GM19397 (cell line): ENCODE measurements around the gene ZSCAN21.

ENCODE experiments used
- ATAC-seq: cut with Tn5 transposase; IDR thresholded peaks from one replicate; pipeline ENCODE4 v1.9.1; 2021; ENCODE audit warnings: mild to moderate bottlenecking, moderate library complexity; ENCODE audit not compliant: unreplicated experiment

Gene ZSCAN21

GRCh38 chr7:100024020-100024619 is 25.5 kb upstream of the ZSCAN21 start:
- ATAC-seq, result no peak

- no peak for ATAC-seq
Observed at GRCh38 chr7:100027197-100027596, 22.4 kb upstream of the ZSCAN21 start.

- ATAC-seq, result no peak
Observed at GRCh38 chr7:100029596-100029995, 20.0 kb upstream of the ZSCAN21 start.

DNA sequence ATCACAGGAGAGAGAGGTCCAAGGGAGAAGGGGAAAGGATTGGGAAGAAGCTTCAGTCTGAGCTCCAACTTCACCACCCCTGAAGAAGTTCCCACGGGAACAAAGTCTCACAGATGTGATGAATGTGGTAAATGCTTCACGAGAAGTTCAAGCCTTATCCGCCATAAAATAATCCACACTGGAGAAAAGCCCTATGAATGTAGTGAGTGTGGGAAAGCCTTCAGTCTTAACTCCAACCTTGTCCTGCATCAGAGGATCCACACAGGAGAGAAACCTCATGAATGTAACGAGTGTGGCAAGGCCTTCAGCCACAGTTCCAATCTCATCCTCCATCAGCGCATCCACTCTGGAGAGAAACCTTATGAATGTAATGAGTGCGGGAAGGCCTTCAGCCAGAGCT is 16.0 kb upstream of the ZSCAN21 start:
- no peak for ATAC-seq

- ATAC-seq, result no peak
Observed at GRCh38 chr7:100034871-100035510, 14.6 kb upstream of the ZSCAN21 start.

DNA sequence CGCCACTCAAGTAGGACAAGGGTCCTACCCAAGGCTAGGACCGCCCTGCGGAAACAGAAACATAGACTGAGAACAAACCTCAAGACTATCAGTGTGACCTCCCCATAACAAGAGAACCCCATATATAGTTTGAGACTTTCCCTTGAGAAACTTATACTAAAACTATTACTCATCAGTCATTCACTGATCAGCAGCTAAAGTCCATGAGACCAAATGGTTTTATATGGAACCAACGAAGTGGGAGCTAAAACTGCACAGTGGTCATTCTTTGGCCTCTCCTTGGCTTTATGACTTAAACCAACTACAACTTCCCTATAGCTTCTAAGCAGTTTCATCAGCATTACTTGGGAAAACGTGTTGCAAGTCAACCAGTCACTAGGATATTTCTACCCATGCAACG is 13.7 kb upstream of the ZSCAN21 start:
- ATAC-seq, result no peak

GRCh38 chr7:100038326-100038725 is 11.2 kb upstream of the ZSCAN21 start:
- ATAC-seq, result no peak

- no peak for ATAC-seq
Observed at GRCh38 chr7:100040575-100040974, 9.0 kb upstream of the ZSCAN21 start.

- ATAC-seq, result no peak
Observed at GRCh38 chr7:100044718-100045117, 4.9 kb upstream of the ZSCAN21 start.

GRCh38 chr7:100048680-100049079 is 894 bp upstream of the ZSCAN21 start:
- no peak for ATAC-seq

DNA sequence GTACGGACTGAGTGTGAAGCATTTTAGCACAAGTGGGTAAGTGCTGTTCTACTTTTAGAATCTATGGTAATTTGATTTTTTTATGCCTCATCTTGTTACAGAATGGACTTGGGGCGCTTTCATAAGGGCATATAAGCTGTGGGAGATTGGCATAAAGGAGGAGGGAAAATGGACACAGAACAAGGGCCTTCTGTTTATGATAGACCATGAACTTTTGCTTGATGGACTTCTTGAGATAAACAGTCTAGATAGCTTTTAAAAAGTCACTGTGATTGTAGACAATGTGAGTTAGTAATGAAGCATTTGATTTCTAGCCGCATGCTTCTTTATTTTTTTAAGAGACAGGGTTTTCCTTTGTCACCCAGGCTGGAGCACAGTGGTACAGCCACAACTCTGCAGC is 2.0 kb downstream of the ZSCAN21 start:
- no peak for ATAC-seq

DNA sequence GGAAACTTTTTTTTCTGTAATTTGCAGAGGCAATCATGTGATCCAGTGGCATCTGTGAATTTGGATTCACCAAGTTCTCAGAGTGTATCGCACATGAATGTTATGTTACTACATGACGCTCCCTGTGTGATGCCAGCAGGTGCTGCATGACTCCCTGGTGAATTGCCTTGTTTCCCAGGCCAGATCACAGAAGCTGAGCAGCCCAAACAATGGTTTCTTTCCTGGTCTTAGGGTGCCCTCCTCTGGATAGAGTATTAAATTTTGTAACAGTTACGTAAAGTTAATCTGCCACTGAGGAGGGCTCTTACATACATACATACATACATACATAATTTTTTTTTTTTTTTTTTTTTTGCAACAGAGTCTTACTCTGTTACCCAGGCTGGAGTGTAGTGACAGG is 3.6 kb downstream of the ZSCAN21 start:
- no peak for ATAC-seq

GRCh38 chr7:100057006-100057405 is 7.4 kb downstream of the ZSCAN21 start:
- no peak for ATAC-seq

- no peak for ATAC-seq
Observed at GRCh38 chr7:100059251-100059739, 9.7 kb downstream of the ZSCAN21 start.

DNA sequence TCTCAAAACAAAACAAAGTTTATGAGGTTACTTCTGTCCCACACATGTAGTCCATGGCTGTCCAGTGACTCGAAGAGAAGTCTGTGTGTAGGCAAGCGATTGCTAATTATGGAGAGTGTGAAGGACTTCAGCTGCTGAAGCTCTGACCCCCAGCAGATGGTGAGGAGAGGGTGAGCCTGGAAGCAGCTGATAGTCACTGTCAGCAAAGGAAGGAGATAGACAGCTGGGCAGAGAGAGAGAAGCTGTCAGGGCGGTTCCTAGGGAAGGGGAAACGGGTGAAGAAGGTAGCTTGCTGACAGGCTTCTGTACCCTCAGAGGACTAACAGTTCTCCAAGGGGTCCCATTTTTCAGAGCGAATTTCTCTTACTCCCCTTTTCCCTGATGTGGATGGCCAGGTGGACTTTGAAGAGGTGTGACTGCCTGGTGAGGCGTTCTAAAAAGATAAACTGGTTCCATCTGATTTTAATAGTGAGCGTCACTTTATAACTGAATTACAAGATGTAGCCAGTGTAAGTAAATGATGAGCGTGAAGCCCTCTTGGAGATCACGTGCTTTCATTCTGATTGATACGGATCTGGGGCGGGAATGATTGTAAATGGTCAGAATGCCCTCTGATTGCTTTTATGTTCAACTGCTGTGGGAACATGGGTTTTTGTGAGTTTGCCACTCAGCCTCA is 12.1 kb downstream of the ZSCAN21 start:
- no peak for ATAC-seq

DNA sequence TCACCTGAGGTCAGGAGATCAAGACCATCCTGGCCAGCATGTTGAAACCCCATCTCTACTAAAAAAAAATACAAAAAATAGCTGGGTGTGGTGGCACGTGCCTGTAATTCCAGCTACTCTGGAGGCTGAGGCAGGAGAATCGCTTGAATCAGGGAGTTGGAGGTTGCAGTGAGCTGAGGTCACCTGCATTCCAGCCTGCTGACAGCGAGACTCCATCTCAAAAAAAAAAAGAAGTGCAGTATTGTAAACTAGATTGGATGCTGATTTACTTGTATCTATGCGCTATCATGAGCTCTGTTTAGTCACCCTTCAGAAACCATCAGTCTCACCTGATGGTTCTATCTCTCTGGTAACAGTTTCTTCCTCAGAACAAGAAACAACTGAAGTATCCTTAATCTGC is 13.8 kb downstream of the ZSCAN21 start:
- no peak for ATAC-seq

DNA sequence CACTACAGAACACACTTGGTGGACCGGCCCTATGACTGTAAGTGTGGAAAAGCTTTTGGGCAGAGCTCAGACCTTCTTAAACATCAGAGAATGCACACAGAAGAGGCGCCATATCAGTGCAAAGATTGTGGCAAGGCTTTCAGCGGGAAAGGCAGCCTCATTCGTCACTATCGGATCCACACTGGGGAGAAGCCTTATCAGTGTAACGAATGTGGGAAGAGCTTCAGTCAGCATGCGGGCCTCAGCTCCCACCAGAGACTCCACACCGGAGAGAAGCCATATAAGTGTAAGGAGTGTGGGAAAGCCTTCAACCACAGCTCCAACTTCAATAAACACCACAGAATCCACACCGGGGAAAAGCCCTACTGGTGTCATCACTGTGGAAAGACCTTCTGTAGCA is 14.6 kb downstream of the ZSCAN21 start:
- no peak for ATAC-seq

GRCh38 chr7:100065452-100066186 is 16.0 kb downstream of the ZSCAN21 start:
- ATAC-seq, result no peak

DNA sequence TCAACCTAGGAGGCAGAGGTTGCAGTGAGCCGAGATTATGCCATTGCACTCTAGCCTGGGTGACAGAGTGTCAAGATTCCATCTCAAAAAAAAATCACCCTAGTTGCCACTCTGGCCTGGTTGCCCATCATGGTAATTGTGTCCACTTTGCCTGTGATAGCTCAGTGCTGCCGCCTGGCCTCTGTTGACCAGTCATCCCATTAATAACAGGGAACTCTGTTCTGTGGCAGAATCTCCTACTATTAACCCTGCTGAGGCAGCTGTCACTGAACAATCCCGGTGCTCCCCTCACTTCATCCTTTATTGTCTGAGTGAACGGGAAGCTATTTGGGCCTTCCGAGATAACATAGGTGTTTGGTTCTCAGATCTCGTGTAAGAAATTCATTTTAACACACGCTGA is 17.4 kb downstream of the ZSCAN21 start:
- ATAC-seq, result no peak

GRCh38 chr7:100069991-100070390 is 20.4 kb downstream of the ZSCAN21 start:
- ATAC-seq, result no peak

DNA sequence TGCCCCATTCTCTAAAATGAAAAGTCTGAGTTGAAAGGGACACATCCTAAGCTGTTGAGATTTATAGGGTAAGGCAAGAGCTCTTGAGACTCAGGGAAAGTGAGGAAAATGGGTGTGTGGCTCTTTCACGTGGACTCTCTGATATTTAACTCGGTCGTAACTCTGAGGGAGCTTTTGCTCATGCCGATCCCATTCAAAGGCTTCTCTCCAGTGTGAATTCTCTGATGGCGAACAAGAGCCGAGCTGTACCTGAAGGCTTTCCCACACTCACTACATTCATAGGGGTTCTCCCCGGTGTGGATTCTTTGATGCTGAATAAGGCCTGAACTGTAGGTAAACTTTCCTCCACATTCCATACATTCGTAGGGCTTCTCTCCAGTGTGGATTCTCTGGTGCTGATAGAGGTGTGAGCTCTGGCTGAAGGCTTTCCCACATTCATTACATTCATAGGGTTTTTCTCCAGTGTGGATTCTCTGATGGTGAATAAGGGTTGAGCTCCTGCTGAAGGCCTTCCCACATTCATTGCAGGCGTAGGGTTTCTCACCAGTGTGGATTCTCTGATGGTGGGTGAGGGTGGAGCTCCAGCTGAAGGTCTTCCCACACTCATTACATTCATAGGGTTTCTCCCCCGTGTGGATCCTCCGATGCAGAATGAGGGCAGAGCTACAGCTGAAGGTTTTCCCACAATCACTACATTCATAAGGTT is 21.6 kb downstream of the ZSCAN21 start:
- no peak for ATAC-seq
